ENCODE data around the gene RAPGEF5. TPM values are rescaled to one million over a fixed set of nuclear protein-coding genes. Genes with fewer than 3 reads are reported as not detected.
A peak's percentile ranks its signal among the peaks of the same experiment; 100 is the strongest.

RAPGEF5 gene
- total RNA-seq, 2 donors from 2014 or later, result 0.26 to 0.56 TPM

GRCh38 chr7:22262538-22262937, 94.4 kb downstream of the RAPGEF5 start:
- no peak overlapping the region for H3K27ac Mint-ChIP-seq
- no peak for ATAC-seq (replicated peaks)
- H3K27me3 Mint-ChIP-seq, result peaks cover 3% of the 10 kb centered on the region
- no peaks in the 10 kb centered on the region for H3K4me1 Mint-ChIP-seq
- no peak overlapping the region for H3K4me3 Mint-ChIP-seq
- H3K9me3 Mint-ChIP-seq, result no peaks in the 10 kb centered on the region
- H3K36me3 Mint-ChIP-seq (ENCODE audit: low read depth), result no peaks in the 10 kb centered on the region

GRCh38 chr7:22256541-22257096, 100.3 kb downstream of the RAPGEF5 start:
- Mint-ChIP-seq H3K27ac (no peak overlapping the region), H3K4me3 (no peak overlapping the region), H3K36me3 (ENCODE audit: low read depth) (no peaks in the 10 kb centered on the region), H3K9me3 (no peaks in the 10 kb centered on the region), H3K27me3 (peaks cover 13% of the 10 kb centered on the region), H3K4me1 (no peaks in the 10 kb centered on the region)
- ATAC-seq (replicated peaks), result no peak

- Mint-ChIP-seq H3K4me3 (no peak overlapping the region), H3K9me3 (no peaks in the 10 kb centered on the region), H3K36me3 (ENCODE audit: low read depth) (no peaks in the 10 kb centered on the region), H3K27ac (no peak overlapping the region), H3K27me3 (peaks cover 13% of the 10 kb centered on the region), H3K4me1 (no peaks in the 10 kb centered on the region)
- peak; percentile 54 for ATAC-seq (replicated peaks)
Measured at GRCh38 chr7:22255834-22256233, 101.1 kb downstream of the RAPGEF5 start.

DNA sequence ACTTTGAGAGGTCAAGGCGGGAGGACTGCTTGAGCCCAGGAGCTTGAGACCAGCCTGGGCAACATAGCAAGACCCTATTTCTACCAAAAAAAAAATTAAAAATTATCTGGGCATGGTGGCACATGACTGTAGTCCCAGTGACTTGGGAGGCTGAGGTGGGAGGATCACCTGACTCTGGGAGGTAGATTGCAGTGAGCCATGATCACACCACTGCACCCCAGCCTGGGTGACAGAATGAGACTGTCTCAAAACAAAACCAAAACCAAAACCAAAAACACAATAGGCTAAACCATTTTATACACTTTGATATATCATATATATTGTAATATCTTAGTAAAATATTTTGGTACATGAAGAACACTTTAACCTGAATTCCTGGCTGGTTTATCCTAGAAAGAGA, 101.6 kb downstream of the RAPGEF5 start:
- H3K27ac Mint-ChIP-seq, result no peak overlapping the region
- peak; percentile 66 for ATAC-seq (replicated peaks)
- no peaks in the 10 kb centered on the region for H3K9me3 Mint-ChIP-seq
- no peaks in the 10 kb centered on the region for H3K36me3 Mint-ChIP-seq (ENCODE audit: low read depth)
- H3K27me3 Mint-ChIP-seq, result peaks cover 13% of the 10 kb centered on the region
- no peaks in the 10 kb centered on the region for H3K4me1 Mint-ChIP-seq
- no peak overlapping the region for H3K4me3 Mint-ChIP-seq

DNA sequence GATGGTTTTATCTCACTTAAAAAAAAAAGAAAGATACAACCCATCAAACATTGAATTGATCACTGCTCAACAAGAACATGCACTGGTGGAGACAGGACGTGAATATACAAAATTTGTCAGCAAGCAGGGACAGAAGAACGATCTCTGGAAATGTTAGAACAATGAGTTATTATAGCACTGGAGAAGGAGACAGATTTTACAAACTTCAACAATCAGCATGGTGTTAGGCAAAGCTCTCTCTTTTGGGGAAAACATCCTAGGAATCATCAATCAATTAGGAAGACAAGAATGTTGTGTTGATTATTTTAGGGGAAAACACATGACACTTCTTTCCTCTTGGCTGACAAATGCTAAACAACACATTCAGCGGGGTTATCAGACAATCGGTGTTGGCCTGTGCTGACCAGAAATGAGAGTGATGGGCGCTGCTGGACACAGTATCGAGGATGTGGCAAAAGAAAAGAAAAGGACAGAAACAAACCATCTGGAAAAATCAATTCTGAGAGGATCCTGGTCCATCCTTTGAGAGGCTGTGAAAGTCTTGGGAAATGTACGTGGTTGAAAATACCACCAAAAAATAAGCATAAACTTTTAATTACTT, 103.9 kb downstream of the RAPGEF5 start:
- Mint-ChIP-seq H3K4me1 (no peaks in the 10 kb centered on the region), H3K9me3 (no peaks in the 10 kb centered on the region), H3K4me3 (no peak overlapping the region), H3K27ac (no peak overlapping the region), H3K36me3 (ENCODE audit: low read depth) (no peaks in the 10 kb centered on the region), H3K27me3 (peaks cover 13% of the 10 kb centered on the region)
- ATAC-seq (replicated peaks), result no peak

DNA sequence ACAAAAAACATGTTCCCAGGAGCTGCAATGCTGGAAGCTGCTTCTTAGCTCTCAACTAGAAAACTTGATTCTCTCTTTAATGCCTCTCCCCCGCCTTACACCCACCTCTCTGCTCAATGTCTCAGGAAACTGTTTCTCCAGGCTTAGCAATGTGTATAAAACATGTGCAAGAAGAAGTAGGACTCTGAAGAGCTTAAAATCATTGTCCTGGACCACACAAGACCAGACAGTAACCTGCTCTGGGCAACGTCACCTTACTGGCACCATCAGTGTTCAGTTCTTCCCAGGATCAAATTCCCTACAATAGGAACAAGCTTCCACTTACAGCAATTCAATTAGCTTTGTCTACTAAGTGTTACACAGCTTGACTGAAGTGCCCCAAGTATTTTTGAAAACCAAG, 104.9 kb downstream of the RAPGEF5 start:
- H3K27ac Mint-ChIP-seq, result no peak overlapping the region
- H3K4me1 Mint-ChIP-seq, result no peaks in the 10 kb centered on the region
- H3K9me3 Mint-ChIP-seq, result no peaks in the 10 kb centered on the region
- H3K4me3 Mint-ChIP-seq, result no peak overlapping the region
- no peaks in the 10 kb centered on the region for H3K36me3 Mint-ChIP-seq (ENCODE audit: low read depth)
- peaks cover 10% of the 10 kb centered on the region for H3K27me3 Mint-ChIP-seq
- ATAC-seq (replicated peaks), result no peak

DNA sequence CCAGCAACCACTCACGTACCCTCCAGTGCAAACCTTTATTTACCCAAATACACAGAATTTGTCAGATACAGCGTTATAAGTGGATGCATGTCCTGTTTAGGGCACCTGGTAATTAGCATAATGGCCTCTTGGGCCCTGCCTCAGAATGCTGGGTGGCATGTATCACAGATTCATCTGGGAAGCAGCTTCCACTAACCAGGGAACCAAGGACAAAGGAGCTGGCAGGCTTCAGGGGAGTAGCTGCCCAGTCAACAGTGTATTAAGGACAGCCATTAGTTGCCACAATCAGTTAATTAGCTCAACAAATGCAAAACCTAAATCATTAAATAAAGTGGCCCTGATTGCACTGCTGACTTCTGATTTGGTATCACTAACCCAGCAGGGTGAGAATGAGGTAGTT, 105.7 kb downstream of the RAPGEF5 start:
- H3K27me3 Mint-ChIP-seq, result peaks cover 10% of the 10 kb centered on the region
- no peaks in the 10 kb centered on the region for H3K36me3 Mint-ChIP-seq (ENCODE audit: low read depth)
- no peak overlapping the region for H3K4me3 Mint-ChIP-seq
- no peaks in the 10 kb centered on the region for H3K4me1 Mint-ChIP-seq
- ATAC-seq (replicated peaks), result no peak
- no peak overlapping the region for H3K27ac Mint-ChIP-seq
- no peaks in the 10 kb centered on the region for H3K9me3 Mint-ChIP-seq

DNA sequence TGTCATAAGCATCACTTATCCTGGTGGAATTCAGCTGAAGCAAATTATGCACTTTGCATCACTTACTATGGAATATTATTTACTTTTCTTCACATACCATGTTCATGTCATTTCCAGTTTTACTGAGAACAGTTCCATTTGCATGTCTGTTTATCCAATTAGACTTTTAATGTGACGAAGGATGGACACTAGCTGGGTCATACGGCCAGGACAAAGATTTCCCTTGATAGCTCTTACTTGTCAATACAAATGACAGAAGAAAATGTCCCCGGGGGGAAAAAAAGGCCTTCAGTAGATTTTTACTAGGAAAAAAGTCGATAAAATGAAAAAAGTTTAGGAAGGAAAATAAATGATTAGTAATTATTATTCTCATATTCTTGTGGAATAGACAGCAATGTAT, 106.6 kb downstream of the RAPGEF5 start:
- peaks cover 4% of the 10 kb centered on the region for H3K9me3 Mint-ChIP-seq
- H3K36me3 Mint-ChIP-seq (ENCODE audit: low read depth), result no peaks in the 10 kb centered on the region
- H3K27ac Mint-ChIP-seq, result no peak overlapping the region
- no peak for ATAC-seq (replicated peaks)
- H3K27me3 Mint-ChIP-seq, result peaks cover 13% of the 10 kb centered on the region
- no peak overlapping the region for H3K4me3 Mint-ChIP-seq
- no peaks in the 10 kb centered on the region for H3K4me1 Mint-ChIP-seq

GRCh38 chr7:22248111-22248809, 108.7 kb downstream of the RAPGEF5 start:
- H3K36me3 Mint-ChIP-seq (ENCODE audit: low read depth), result no peaks in the 10 kb centered on the region
- H3K9me3 Mint-ChIP-seq, result peaks cover 7% of the 10 kb centered on the region
- ATAC-seq (replicated peaks), result no peak
- H3K4me3 Mint-ChIP-seq, result no peak overlapping the region
- H3K27me3 Mint-ChIP-seq, result peaks cover 17% of the 10 kb centered on the region
- H3K4me1 Mint-ChIP-seq, result no peaks in the 10 kb centered on the region
- no peak overlapping the region for H3K27ac Mint-ChIP-seq

DNA sequence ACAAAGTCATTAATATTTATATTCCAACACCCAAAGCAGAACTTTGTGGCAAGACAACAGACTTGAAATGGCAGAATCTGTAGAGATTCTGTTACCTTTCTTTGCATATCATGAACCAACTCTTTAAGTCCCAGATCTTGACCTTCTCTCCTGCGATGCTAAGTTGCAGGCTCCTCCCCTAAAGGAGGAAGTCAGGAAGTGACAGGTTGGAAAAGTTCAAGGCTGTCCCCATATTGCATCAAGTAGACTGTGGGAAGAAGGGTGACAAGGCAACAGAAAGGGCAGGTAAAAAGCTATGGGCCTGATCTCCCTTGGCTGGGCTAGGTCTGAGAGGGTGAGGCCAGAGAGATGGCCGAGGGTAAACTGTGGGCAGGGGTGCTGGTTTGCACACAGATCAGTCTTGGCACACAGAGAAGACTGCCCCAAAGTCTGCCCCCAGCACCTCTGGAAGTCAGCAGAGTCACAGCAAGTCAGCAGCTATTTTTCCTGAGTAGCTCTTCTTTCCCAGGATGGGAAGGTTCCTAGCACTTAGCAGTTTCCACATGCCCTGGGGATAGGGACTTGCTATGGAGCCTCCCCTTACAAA, 115.1 kb downstream of the RAPGEF5 start:
- H3K4me3 Mint-ChIP-seq, result no peak overlapping the region
- no peak overlapping the region for H3K27ac Mint-ChIP-seq
- no peak for ATAC-seq (replicated peaks)
- peaks cover 7% of the 10 kb centered on the region for H3K9me3 Mint-ChIP-seq
- H3K4me1 Mint-ChIP-seq, result no peaks in the 10 kb centered on the region
- H3K27me3 Mint-ChIP-seq, result peaks cover 13% of the 10 kb centered on the region
- no peaks in the 10 kb centered on the region for H3K36me3 Mint-ChIP-seq (ENCODE audit: low read depth)

DNA sequence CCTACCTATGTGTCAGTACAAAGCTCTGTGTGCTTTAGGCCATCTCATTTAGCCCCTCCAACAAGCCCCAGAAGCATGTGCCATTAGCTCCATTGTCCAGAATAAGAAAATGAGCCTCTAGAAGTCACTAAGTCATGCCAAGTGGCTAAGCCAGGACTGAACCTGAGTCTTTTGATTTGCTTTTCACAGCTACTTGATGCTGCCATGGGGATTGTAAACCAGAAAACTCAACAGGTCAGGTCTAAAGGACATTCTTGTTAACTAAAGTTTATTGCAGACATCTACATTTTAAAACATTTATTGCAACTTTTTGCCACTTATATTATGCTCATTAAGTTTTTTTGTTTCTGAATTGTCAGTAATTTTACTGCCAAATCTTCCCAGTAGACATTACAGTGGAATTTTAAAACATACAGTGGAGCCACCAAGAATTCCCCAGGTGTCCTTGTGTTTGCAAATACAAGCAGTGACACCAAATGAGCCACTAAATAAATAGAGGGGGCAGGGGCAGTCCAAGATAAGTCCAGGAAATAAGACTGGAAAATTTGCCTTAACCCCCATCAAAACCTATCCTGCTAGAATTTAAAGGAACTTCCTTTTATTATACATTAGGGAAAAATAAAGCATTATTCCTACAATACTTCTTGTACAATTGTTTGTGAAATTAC, 115.9 kb downstream of the RAPGEF5 start:
- no peak for ATAC-seq (replicated peaks)
- Mint-ChIP-seq H3K27me3 (peaks cover 20% of the 10 kb centered on the region), H3K27ac (no peak overlapping the region), H3K4me3 (no peak overlapping the region), H3K4me1 (no peaks in the 10 kb centered on the region), H3K36me3 (ENCODE audit: low read depth) (no peaks in the 10 kb centered on the region), H3K9me3 (peaks cover 7% of the 10 kb centered on the region)

DNA sequence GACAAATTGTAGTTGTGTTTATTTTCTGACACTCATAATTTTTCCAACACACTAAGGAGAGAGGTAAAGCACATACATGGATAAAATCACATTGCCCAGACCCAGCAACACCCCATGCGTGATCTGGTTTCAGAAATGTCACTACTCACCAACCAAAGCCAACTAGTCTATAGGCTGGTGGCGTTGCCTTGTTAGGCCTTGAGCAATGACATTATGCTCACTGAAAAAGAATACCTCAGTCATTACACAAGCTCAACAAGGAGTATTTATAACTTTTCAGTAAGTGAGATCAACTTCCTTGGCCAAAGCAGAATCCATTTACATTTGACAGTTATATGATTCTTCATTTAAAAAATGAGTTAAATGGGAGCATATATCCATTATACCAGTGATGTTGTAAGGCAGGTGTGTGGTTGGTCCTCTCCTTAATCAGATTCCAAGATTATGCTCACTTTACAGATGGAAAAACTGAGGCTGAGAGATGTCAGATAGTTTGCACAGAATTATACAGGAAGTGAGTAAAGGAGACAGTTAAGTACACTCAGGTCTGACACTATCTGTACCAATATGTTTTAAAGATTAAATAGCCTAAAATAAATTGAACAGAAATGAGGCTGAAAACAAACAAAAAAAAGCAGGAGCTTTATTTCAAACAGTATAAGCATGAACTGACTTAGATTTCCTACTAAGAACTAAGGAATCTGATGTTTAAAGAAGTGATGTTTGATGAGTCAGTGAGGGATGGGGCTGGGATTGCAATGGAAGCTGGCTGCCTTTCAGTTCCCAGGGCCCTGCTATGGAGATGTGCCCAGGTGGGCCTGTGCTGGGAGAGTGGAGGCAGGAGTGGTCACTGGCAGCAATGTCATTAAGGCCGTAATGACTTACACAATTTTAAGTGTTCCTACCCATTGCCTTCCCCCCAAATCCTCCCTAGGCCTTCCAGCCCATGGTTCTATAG, 118.3 kb downstream of the RAPGEF5 start:
- no peaks in the 10 kb centered on the region for H3K4me1 Mint-ChIP-seq
- ATAC-seq (replicated peaks), result no peak
- no peaks in the 10 kb centered on the region for H3K9me3 Mint-ChIP-seq
- peaks cover 15% of the 10 kb centered on the region for H3K27me3 Mint-ChIP-seq
- no peaks in the 10 kb centered on the region for H3K36me3 Mint-ChIP-seq (ENCODE audit: low read depth)
- H3K27ac Mint-ChIP-seq, result no peak overlapping the region
- H3K4me3 Mint-ChIP-seq, result no peak overlapping the region

- Mint-ChIP-seq H3K4me3 (no peak overlapping the region), H3K9me3 (no peaks in the 10 kb centered on the region), H3K36me3 (ENCODE audit: low read depth) (no peaks in the 10 kb centered on the region), H3K4me1 (no peaks in the 10 kb centered on the region), H3K27ac (no peak overlapping the region), H3K27me3 (peaks cover 15% of the 10 kb centered on the region)
- ATAC-seq (replicated peaks), result no peak
Measured at GRCh38 chr7:22235134-22235533, 121.8 kb downstream of the RAPGEF5 start.

DNA sequence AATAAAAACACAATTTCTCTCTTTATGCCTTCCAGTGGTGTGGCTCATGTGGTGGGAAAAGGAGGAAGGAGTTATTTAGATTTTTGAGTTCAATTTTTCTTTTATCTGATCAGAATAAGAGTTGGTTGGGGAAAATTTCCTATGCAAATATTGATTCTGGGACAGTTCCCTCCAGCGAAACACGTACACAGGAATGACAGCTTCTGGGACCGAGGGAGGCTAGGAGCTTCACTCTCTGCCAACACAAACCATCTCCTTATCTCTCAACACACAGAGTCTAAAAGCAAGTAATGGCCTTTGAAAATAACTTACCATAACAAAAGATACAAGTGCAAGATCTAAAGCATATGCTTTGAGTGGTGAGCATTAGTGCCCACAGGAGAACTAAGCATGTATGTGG, 122.7 kb downstream of the RAPGEF5 start:
- H3K4me1 Mint-ChIP-seq, result no peaks in the 10 kb centered on the region
- H3K27ac Mint-ChIP-seq, result no peak overlapping the region
- H3K9me3 Mint-ChIP-seq, result no peaks in the 10 kb centered on the region
- peaks cover 17% of the 10 kb centered on the region for H3K27me3 Mint-ChIP-seq
- H3K36me3 Mint-ChIP-seq (ENCODE audit: low read depth), result no peaks in the 10 kb centered on the region
- ATAC-seq (replicated peaks), result no peak
- H3K4me3 Mint-ChIP-seq, result no peak overlapping the region

Data from activated T-helper 17 cell treated with anti-CD3 and anti-CD28 coated beads, Interleukin-2, amount 50 U/mL, for 72 hours (primary cell).